GM19238 (cell line): ENCODE measurements around the gene STRA6.

Source experiments
- DNase-seq: peaks from one replicate; pipeline ENCODE4 v3.0.0; 2011; ENCODE audit warnings: low spot score; ENCODE audit not compliant: insufficient read length

Gene STRA6

GRCh38 chr15:74180881-74181602 lies 21.5 kb downstream of the STRA6 start:
- no peak for DNase-seq

GRCh38 chr15:74179983-74180880 lies 22.4 kb downstream of the STRA6 start:
- DNase-seq = no peak

GRCh38 chr15:74179101-74179841 lies 23.3 kb downstream of the STRA6 start:
- no peak for DNase-seq

GRCh38 chr15:74178326-74179100 lies 24.1 kb downstream of the STRA6 start:
- no peak for DNase-seq

GRCh38 chr15:74176262-74177214 lies 26.0 kb downstream of the STRA6 start:
- no peak for DNase-seq

- no peak for DNase-seq
Measured at GRCh38 chr15:74175271-74176191, 27.1 kb downstream of the STRA6 start.

GRCh38 chr15:74174958-74175253 lies 27.7 kb downstream of the STRA6 start:
- DNase-seq = no peak

GRCh38 chr15:74174219-74174957 lies 28.2 kb downstream of the STRA6 start:
- DNase-seq = no peak

- DNase-seq = no peak
Measured at GRCh38 chr15:74173380-74174218, 29.0 kb downstream of the STRA6 start, which contains the start of gene ISLR. ISLR (plus strand) TSS chr15:74173710; CDS start chr15:74174859, 1,149 bp downstream.

GRCh38 chr15:74172701-74173379 lies 29.7 kb downstream of the STRA6 start:
- DNase-seq = no peak

GRCh38 chr15:74171965-74172541 lies 30.5 kb downstream of the STRA6 start:
- no peak for DNase-seq

- DNase-seq = no peak
Measured at GRCh38 chr15:74170875-74171578, 31.6 kb downstream of the STRA6 start.

- no peak for DNase-seq
Measured at GRCh38 chr15:74170071-74170844, 32.3 kb downstream of the STRA6 start.

- DNase-seq = no peak
Measured at GRCh38 chr15:74168711-74169126, 33.9 kb downstream of the STRA6 start.

- no peak for DNase-seq
Measured at GRCh38 chr15:74167891-74168331, 34.7 kb downstream of the STRA6 start.
